HG02759 (cell line): ENCODE data around the gene VIPR2.
"Not testable (repeated sequence)": the region's sequence is repeated elsewhere in the genome, so short reads cannot be mapped to it uniquely, and the experiment has no call there.

Experiments used
- ATAC-seq: cut with Tn5 transposase; IDR thresholded peaks from one replicate; pipeline ENCODE4 v1.9.1; 2021; ENCODE audit warnings: mild to moderate bottlenecking, moderate library complexity; ENCODE audit not compliant: unreplicated experiment

The VIPR2 gene

GRCh38 chr7:159094023-159094740, 50.5 kb downstream of the VIPR2 start:
- no peak for ATAC-seq

GRCh38 chr7:159093351-159093971, 51.2 kb downstream of the VIPR2 start:
- no peak for ATAC-seq

GRCh38 chr7:159092701-159093121, 52.0 kb downstream of the VIPR2 start:
- no peak for ATAC-seq

- no peak for ATAC-seq
Measured at GRCh38 chr7:159091480-159092475, 52.9 kb downstream of the VIPR2 start.

GRCh38 chr7:159091041-159091440, 53.6 kb downstream of the VIPR2 start:
- ATAC-seq = no peak

- no peak for ATAC-seq
Measured at GRCh38 chr7:159088016-159088865, 56.4 kb downstream of the VIPR2 start.

GRCh38 chr7:159086301-159086925, 58.3 kb downstream of the VIPR2 start:
- ATAC-seq = no peak

- no peak for ATAC-seq
Measured at GRCh38 chr7:159084069-159084801, 60.4 kb downstream of the VIPR2 start.

GRCh38 chr7:159083698-159084068, 61.0 kb downstream of the VIPR2 start:
- no peak for ATAC-seq

- ATAC-seq = no peak
Measured at GRCh38 chr7:159083001-159083697, 61.5 kb downstream of the VIPR2 start.

GRCh38 chr7:159082075-159082474, 62.6 kb downstream of the VIPR2 start:
- not testable (repeated sequence) for ATAC-seq

GRCh38 chr7:159078911-159079270, 65.8 kb downstream of the VIPR2 start:
- no peak for ATAC-seq

GRCh38 chr7:159078193-159078910, 66.3 kb downstream of the VIPR2 start:
- no peak for ATAC-seq

GRCh38 chr7:159076333-159076732, 68.3 kb downstream of the VIPR2 start:
- no peak for ATAC-seq

- no peak for ATAC-seq
Measured at GRCh38 chr7:159075563-159076238, 69.0 kb downstream of the VIPR2 start.

- ATAC-seq = no peak
Measured at GRCh38 chr7:159071260-159071659, 73.4 kb downstream of the VIPR2 start.

- no peak for ATAC-seq
Measured at GRCh38 chr7:159070431-159071148, 74.1 kb downstream of the VIPR2 start.
